ENCODE results near the gene ZNF320. TPM values are rescaled to one million over a fixed set of nuclear protein-coding genes. Genes with fewer than 3 reads are reported as not detected.
A peak's percentile ranks its signal among the peaks of the same experiment; 100 is the strongest.
"Not testable (repeated sequence)": the region's sequence is repeated elsewhere in the genome, so short reads cannot be mapped to it uniquely, and the experiment has no call there.

The ZNF320 gene
- total RNA-seq, 2 experiments from 2014 or later, result 7.2 to 7.4 TPM

- Mint-ChIP-seq H3K36me3 (ENCODE audit: low read depth) (peaks cover 45% of the 10 kb centered on the region), H3K4me1 (ENCODE audit: low read depth) (peaks cover 28% of the 10 kb centered on the region), H3K9me3 (no peaks in the 10 kb centered on the region), H3K27ac (peak overlapping the region; percentile 91), H3K27me3 (no peaks in the 10 kb centered on the region), H3K4me3 (peak overlapping the region; percentile 97)
- H3K27me3 ChIP-seq (ENCODE audit: control insufficient read depth in 1 of 2, insufficient read depth in 2 of 2, low read length in 2 of 2), result no peaks in the 10 kb centered on the region
- ChIA-PET POLR2A (interaction anchor here (1.8 kb wide), 1 partner anchor 19 kb away, joined by 5 read pairs; the partner anchor contains the start of gene ZNF816), CTCF (no interaction called here)
- H3K4me3 ChIP-seq (ENCODE audit: low read length), result peak overlapping the region; percentile 92
- peaks cover 24% of the 10 kb centered on the region for H3K4me1 ChIP-seq (ENCODE audit: insufficient read depth, low read length)
- H3K9me3 ChIP-seq (ENCODE audit: control insufficient read depth in 1 of 2, insufficient read depth in 1 of 2, low read length in 2 of 2), result peaks cover 22 to 70% of the 10 kb centered on the region in 2 experiments
- peak overlapping the region in 1 of 2 donors; percentile 35 for H3K27ac ChIP-seq (ENCODE audit: low read depth in 1 of 2, low read length in 2 of 2)
- intact Hi-C loops (cut with DNase I, micrococcal nuclease), result loop anchor here (2.0 to 10.0 kb wide), 5 partner anchors 21 to 391 kb away; partner anchors contain the start of genes ZNF160 (in 1 of the 2), ZNF320 (in 1 of the 2), ZNF600 (in 1 of the 2) and ZNF845 (in 1 of the 2)
- TF ChIP-seq CTCF (IDR thresholded peaks at IDR 0.05), result no peak
- no peak for ATAC-seq (ENCODE audit: poor library complexity)
- no peaks in the 10 kb centered on the region for H3K36me3 ChIP-seq (ENCODE audit: insufficient read depth, low read length)
- DNase-seq, result no peak
Observed at GRCh38 chr19:52943134-52943883, 45.9 kb upstream of the ZNF320 start.

GRCh38 chr19:52942386-52943133 is 45.1 kb upstream of the ZNF320 start:
- Mint-ChIP-seq H3K4me3 (peak overlapping the region; percentile 97), H3K4me1 (ENCODE audit: low read depth) (peaks cover 29% of the 10 kb centered on the region), H3K9me3 (no peaks in the 10 kb centered on the region), H3K27me3 (no peaks in the 10 kb centered on the region), H3K27ac (peak overlapping the region; percentile 91), H3K36me3 (ENCODE audit: low read depth) (peaks cover 45% of the 10 kb centered on the region)
- peaks cover 16 to 68% of the 10 kb centered on the region in 2 experiments for H3K9me3 ChIP-seq (ENCODE audit: control insufficient read depth in 1 of 2, insufficient read depth in 1 of 2, low read length in 2 of 2)
- intact Hi-C loops (cut with DNase I, micrococcal nuclease), result loop anchor here (1.0 to 10.0 kb wide), 8 partner anchors 19 to 392 kb away; partner anchors contain the start of genes ZNF816 (in 2 of the 2), ZNF888 (in 2 of the 2), ZNF160 (in 1 of the 2) and ZNF320 (in 1 of the 2)
- no peak for TF ChIP-seq CTCF (IDR thresholded peaks at IDR 0.05)
- H3K27me3 ChIP-seq (ENCODE audit: control insufficient read depth in 1 of 2, insufficient read depth in 2 of 2, low read length in 2 of 2), result no peaks in the 10 kb centered on the region
- DNase-seq (peak; percentile 89 to 97 (median 94)), ATAC-seq (ENCODE audit: poor library complexity) (peak; percentile 99)
- H3K4me3 ChIP-seq (ENCODE audit: low read length), result peak overlapping the region; percentile 92
- H3K27ac ChIP-seq (ENCODE audit: low read depth in 1 of 2, low read length in 2 of 2), result peak overlapping the region; percentile 35 to 78
- ChIA-PET POLR2A (interaction anchor here (1.8 kb wide), 1 partner anchor 20 kb away, joined by 5 read pairs; the partner anchor contains the start of gene ZNF816), CTCF (no interaction called here)
- H3K36me3 ChIP-seq (ENCODE audit: insufficient read depth, low read length), result no peaks in the 10 kb centered on the region
- H3K4me1 ChIP-seq (ENCODE audit: insufficient read depth, low read length), result peaks cover 24% of the 10 kb centered on the region

GRCh38 chr19:52941941-52942385 is 44.5 kb upstream of the ZNF320 start:
- POLR2A ChIA-PET, result interaction anchor here (0.7 kb wide), 1 partner anchor 17 kb away, joined by 3 read pairs; no protein-coding TSS in a partner anchor
- Histone ChIP-seq H3K27me3 (ENCODE audit: control insufficient read depth in 1 of 2, insufficient read depth in 2 of 2, low read length in 2 of 2) (no peaks in the 10 kb centered on the region), H3K36me3 (ENCODE audit: insufficient read depth, low read length) (peaks cover 5% of the 10 kb centered on the region), H3K4me3 (ENCODE audit: low read length) (peak overlapping the region; percentile 92), H3K9me3 (ENCODE audit: control insufficient read depth in 1 of 2, insufficient read depth in 1 of 2, low read length in 2 of 2) (peaks cover 15 to 68% of the 10 kb centered on the region in 2 experiments), H3K27ac (ENCODE audit: low read depth in 1 of 2, low read length in 2 of 2) (peak overlapping the region in 1 of 2 donors; percentile 78), H3K4me1 (ENCODE audit: insufficient read depth, low read length) (peaks cover 24% of the 10 kb centered on the region)
- peaks cover under 1% of the 10 kb centered on the region for H3K9me3 Mint-ChIP-seq
- DNase-seq (peak in 7 of 14 experiments; percentile 1 to 49 (median 25)), ATAC-seq (ENCODE audit: poor library complexity) (peak; percentile 28)
- peaks cover 29% of the 10 kb centered on the region for H3K4me1 Mint-ChIP-seq (ENCODE audit: low read depth)
- H3K4me3 Mint-ChIP-seq, result peak overlapping the region; percentile 97
- H3K36me3 Mint-ChIP-seq (ENCODE audit: low read depth), result peaks cover 51% of the 10 kb centered on the region
- CTCF ChIA-PET, result no interaction called here
- H3K27me3 Mint-ChIP-seq, result no peaks in the 10 kb centered on the region
- no peak for TF ChIP-seq CTCF (IDR thresholded peaks at IDR 0.05)
- H3K27ac Mint-ChIP-seq, result peak overlapping the region; percentile 91
- intact Hi-C loops (cut with DNase I, micrococcal nuclease), result loop anchor here (1.0 to 10.0 kb wide), 8 partner anchors 19 to 393 kb away; partner anchors contain the start of genes ZNF816 (in 2 of the 2), ZNF888 (in 2 of the 2), ZNF160 (in 1 of the 2) and ZNF320 (in 1 of the 2)

DNA sequence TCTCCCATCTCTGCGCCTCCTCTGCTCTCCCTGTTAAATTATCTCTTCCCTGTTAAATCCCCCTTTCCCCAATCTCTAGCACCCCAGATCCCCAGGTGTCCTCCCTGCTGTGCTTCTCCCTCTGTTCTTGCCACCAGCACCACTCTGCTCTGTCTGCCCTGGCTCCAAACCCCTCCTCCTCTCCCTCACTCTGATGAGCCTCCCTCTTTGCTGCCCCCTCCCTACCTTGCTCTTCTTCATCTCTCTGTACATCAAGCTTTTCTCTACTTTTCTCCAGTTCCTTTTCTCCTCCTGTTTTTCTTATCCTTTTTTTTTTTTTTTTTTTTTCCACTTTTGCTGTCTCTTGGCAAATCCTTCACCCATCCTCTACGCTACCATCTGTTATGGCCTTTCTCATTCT is 44.1 kb upstream of the ZNF320 start:
- POLR2A ChIA-PET, result interaction anchor here (0.7 kb wide), 1 partner anchor 18 kb away, joined by 3 read pairs; no protein-coding TSS in a partner anchor
- intact Hi-C loops (cut with DNase I, micrococcal nuclease), result loop anchor here in 1 of 2 experiments (5.0 to 10.0 kb wide), 3 partner anchors 157 to 393 kb away; partner anchors contain the start of genes ZNF160, ZNF600 and ZNF845
- H3K4me3 Mint-ChIP-seq, result peak overlapping the region; percentile 97
- Histone ChIP-seq H3K4me3 (ENCODE audit: low read length) (peak overlapping the region; percentile 92), H3K4me1 (ENCODE audit: insufficient read depth, low read length) (peaks cover 24% of the 10 kb centered on the region), H3K9me3 (ENCODE audit: control insufficient read depth in 1 of 2, insufficient read depth in 1 of 2, low read length in 2 of 2) (peaks cover 15 to 68% of the 10 kb centered on the region in 2 experiments)
- peaks cover 55% of the 10 kb centered on the region for H3K36me3 Mint-ChIP-seq (ENCODE audit: low read depth)
- CTCF ChIA-PET; ATAC-seq (ENCODE audit: poor library complexity); H3K36me3 ChIP-seq (ENCODE audit: insufficient read depth, low read length); H3K27me3 Mint-ChIP-seq; H3K27me3 ChIP-seq (ENCODE audit: control insufficient read depth in 1 of 2, insufficient read depth in 2 of 2, low read length in 2 of 2); H3K27ac ChIP-seq (ENCODE audit: low read depth in 1 of 2, low read length in 2 of 2); H3K9me3 Mint-ChIP-seq: not testable (repeated sequence)
- peaks cover 29% of the 10 kb centered on the region for H3K4me1 Mint-ChIP-seq (ENCODE audit: low read depth)
- peak overlapping the region; percentile 91 for H3K27ac Mint-ChIP-seq
- peak in 1 of 14 experiments; percentile 13 for DNase-seq

Measured in CD4-positive, alpha-beta T cell (primary cell).